Right renal pelvis (tissue), 4 donors: ENCODE results near the gene WDR75. TPM values are rescaled to one million over a fixed set of nuclear protein-coding genes. Genes with fewer than 3 reads are reported as not detected.

Experiments
- DNase-seq, 4 donors: peaks; one replicate each; pipeline ENCODE4 v3.0.0-alpha.2; 2013; ENCODE audit warnings: low read depth in 4 of 4, low spot score in 3 of 4, missing footprints in 1 of 4
- polyA plus RNA-seq, 4 donors: library from polyadenylated mRNA; unstranded; fragments of 120-200 nt; gene quantifications; one replicate each; pipeline ENCODE4 v1.2.1, GENCODE V29; 2013; ENCODE audit not compliant: insufficient read length in 4 of 4

The WDR75 gene
- polyA plus RNA-seq, 4 donors = 40.8 to 54.4 (median 51.3) TPM

DNA sequence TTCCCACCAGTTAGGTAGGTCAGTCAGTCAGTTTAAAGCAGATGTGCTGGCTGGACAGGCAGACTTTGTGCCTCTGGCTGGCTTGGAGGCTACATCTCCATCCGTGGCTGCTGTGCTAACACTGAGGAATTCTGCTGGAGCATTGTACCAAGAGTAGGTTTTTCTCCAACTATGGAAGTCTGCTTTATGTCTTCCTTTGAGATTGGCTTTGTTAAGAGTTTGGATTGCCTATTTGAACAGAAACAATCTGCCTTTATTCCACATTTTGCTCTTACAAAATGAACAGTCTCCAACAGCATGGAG lies 46.7 kb downstream of the WDR75 start:
- no peak for DNase-seq

- DNase-seq = no peak
Observed at GRCh38 chr2:189492451-189492850, 51.2 kb downstream of the WDR75 start.

DNA sequence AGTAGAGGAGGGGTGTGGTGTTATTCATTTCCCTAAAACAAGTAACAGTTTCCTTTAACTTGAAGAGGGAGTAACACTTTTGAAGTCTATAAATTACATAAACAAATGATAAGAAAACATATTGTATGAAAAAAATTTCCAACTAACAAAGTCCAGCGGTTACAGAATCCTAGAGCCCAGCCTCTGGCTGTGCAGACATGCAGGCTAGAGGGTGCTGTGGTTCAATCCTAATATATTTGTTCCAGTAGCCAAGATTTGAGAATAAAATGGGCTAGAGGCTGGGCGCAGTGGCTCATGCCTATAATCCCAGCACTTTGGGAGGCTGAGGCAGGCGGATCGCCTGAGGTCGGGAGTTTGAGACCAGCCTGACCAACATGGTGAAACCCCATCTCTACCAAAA lies 56.9 kb downstream of the WDR75 start:
- no peak for DNase-seq

- no peak for DNase-seq
Observed at GRCh38 chr2:189499137-189499536, 57.9 kb downstream of the WDR75 start.

DNA sequence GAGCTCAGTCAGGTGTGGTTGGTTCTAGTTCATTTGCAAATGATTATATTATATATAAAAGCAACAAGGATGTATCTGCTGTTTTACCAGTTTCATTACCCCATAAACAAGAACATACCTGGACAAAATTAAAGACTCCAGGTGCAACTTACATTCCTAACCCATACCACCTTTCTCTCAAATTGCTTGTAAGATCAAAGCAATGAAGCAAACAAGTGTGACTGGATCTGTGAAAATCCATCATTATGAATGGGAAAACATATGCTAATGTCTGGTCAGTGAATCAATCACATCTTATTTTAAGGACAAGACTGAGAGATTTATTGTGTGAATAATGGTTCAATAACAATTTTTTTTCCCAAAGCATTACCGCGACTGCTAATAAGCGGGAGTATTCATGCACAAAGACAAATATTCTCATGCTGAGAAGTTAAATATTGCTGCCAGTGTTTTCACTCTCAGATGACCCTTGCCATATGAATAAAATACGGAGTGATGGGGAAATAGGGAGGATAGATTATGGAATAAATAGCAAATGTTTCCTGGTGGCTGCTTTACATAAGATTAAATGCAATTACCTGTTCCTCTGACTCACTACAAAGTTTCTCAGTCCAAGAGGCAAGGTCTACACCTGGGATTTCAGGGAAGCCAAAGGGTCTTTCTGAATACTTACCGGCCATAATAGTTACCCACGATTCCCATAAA lies 59.3 kb downstream of the WDR75 start:
- no peak for DNase-seq

DNA sequence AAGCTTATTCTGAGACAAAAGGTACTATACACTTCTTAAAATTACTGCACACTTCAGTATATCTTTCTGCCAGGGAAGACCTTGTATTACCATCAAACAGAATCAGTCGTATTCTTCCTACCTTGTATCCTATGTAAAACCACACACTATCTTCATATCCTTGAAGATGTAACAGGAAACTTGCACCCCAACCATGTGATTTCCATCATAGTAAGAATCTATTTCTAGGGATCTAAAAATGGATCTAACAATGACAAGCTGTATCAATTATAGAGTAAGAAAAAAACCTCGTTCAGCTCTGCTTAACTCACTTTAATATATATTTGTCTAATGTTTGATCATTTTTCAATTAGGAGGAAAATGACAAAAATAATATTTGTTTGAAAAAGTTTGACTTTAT lies 60.2 kb downstream of the WDR75 start:
- no peak for DNase-seq

GRCh38 chr2:189502714-189503113 lies 61.4 kb downstream of the WDR75 start:
- no peak for DNase-seq

- DNase-seq = no peak
Observed at GRCh38 chr2:189504238-189504637, 63.0 kb downstream of the WDR75 start.

GRCh38 chr2:189505492-189505891 lies 64.2 kb downstream of the WDR75 start:
- no peak for DNase-seq

DNA sequence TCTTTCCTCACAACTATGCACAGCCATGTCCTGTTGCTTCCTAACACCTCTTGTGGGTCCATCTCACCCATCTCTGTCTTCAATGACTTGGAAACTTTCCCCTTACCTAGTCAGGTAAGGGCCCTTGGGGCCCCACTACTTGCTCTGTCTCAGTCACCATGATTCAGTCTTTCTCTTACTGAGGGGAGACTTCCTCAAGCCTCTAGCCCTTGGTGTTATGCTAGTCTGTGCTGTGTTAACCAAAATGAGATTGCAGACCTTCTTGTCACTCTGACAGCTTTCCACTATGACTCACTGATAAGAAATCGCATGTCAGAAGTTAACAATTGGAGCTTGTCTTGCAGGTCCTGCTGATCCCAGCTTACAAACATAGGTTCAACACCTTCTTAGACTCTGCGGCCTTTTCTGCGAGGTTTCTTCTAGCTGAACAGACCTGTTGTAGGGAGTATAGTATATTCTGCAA lies 65.3 kb downstream of the WDR75 start:
- DNase-seq = no peak

- DNase-seq = no peak
Observed at GRCh38 chr2:189511210-189511959, 70.1 kb downstream of the WDR75 start.

GRCh38 chr2:189511960-189512319 lies 70.7 kb downstream of the WDR75 start:
- DNase-seq = no peak

- DNase-seq = no peak
Observed at GRCh38 chr2:189512879-189513278, 71.6 kb downstream of the WDR75 start.

DNA sequence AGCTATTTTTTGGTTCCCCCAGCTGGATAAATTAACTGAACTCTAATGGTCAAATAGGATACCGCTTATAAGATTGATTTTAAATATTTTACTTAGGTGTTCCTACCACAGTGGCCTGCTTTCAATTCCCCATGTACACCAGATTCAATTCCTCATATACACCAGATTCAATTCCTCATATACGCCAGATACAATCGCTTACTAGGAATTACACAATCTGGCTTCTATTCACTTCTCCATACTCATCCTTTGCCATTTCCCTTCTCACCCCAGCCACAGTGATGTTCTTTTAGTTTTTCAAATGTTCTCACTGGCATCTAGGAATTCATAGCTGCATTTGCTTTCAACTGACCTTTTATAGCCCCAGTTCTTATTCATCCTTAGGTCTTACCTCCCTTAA lies 72.8 kb downstream of the WDR75 start:
- DNase-seq = no peak

DNA sequence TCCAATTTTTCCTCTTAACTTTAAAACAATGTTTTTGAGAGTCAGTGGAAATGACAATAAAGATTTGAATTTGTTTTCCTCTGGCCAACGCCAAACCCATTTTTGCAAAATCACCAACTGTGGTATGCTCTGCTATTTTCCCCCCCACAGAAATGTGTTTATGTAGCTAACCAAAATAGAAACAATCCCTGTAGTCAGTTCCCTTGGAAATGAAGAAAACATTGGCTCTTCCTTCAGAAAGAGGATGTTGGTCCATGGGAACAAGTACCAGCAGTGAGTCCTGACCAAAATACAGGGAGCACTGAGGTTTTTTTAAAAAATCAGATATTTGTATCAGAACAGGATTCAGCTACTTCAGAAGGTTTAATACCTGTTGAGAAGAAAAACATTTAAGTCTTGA lies 74.0 kb downstream of the WDR75 start:
- DNase-seq = no peak

DNA sequence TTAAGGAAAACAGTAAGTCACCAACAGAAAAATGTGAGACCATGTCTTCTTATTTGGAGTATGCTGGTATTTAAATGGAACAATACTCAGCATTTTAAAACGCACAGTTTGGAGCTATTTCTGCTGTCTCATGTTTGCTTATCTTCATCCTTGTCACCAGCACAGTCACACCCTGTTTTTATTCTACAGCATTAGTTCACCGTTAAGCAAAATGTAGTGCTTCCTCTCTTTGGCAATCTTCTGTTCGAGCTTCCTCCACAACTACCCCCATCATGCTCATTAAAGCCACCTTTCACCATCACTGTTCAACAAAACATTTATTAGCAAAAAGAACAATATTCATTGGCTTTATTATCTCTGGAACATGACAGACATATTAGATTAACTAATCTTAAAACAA lies 75.3 kb downstream of the WDR75 start:
- DNase-seq = no peak

DNA sequence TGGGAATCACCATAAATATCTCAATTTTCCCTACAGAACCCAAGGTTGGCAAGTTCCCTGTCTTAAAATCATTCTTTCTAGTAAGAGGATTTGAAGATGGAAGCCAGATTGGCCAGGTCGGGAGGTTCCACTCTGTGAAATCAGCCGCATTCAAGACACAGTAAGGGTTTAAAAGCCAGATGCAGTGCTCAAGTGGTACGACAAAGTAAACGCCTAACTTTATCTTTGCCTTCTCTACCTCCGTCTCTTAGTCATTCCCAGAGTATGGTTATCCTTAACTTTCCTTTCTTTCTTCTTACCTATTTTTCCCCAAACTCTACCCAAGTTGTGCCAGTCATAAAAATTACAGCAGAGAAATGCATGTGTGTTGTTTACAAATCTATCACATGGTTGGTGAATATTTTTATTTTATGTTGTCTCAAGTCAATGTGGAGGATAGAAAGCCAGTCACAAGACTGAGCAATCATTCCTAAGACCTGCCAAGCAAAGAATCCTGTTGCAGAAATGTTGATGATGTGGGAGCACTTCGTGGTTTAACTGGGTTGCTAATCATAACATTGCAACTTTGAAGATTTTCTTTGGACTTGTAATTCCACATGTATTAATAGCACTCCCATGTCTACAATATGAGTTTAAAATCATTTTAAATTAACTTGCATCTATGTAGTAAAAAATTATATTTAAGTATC lies 76.7 kb downstream of the WDR75 start:
- no peak for DNase-seq

GRCh38 chr2:189519631-189520387 lies 78.5 kb downstream of the WDR75 start:
- no peak for DNase-seq

- no peak for DNase-seq
Observed at GRCh38 chr2:189521699-189522434, 80.6 kb downstream of the WDR75 start.

- no peak for DNase-seq
Observed at GRCh38 chr2:189522435-189523151, 81.3 kb downstream of the WDR75 start.
